GM18499 (cell line): ENCODE results near the gene ACAA1.
"Not testable (repeated sequence)": the region's sequence is repeated elsewhere in the genome, so short reads cannot be mapped to it uniquely, and the experiment has no call there.

Experiments used
- ATAC-seq: cut with Tn5 transposase; IDR thresholded peaks from one replicate; pipeline ENCODE4 v1.9.1; 2021; ENCODE audit warnings: moderate number of reproducible peaks; ENCODE audit not compliant: insufficient read depth, unreplicated experiment

The ACAA1 gene

GRCh38 chr3:38109580-38110313 is 27.2 kb downstream of the ACAA1 start:
- ATAC-seq = no peak

DNA sequence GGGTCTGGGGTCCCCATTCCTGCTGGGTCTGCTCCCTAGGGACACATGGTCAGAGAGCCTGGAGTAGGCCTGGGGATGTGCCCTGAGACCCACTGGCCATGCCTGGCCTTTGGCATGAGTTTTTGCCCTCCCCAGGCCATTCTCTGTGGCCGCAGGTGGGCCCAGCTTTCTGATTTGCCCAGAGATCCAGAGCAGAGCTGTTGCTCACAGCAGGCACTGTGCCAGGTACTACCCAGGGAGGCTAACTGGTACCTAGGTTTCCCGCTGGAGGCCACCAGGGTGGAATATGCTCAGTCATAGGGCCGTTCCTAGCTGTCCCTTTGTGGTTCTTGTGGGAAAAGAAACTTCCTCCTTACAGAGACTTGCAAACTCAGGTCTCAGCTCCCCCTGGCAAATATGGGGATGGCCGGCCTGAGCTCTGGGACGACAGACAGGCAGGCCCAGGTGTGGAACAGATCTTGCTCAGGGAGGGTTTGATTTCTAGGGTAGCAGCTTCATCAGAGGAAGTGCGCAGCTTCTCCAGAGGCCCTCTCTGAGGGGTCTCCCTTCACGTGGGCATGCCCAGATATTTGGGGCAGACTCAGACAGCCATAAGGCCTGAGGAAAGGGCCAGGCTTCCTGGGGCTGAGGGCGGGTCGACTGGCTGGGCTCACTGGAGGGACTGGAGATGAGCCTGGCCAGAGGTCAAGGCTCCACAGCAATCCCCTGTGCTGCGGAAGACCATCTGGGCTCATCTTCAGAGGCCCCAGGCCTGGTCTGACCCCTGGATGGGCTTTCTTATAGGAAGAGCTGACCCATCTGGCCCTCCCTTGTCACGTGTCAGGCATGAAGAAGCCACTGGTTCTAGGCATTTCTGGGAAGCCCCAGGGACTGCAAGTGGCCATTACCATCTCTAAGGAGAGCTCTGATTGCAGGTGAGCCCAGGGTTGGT is 28.0 kb downstream of the ACAA1 start:
- no peak for ATAC-seq

DNA sequence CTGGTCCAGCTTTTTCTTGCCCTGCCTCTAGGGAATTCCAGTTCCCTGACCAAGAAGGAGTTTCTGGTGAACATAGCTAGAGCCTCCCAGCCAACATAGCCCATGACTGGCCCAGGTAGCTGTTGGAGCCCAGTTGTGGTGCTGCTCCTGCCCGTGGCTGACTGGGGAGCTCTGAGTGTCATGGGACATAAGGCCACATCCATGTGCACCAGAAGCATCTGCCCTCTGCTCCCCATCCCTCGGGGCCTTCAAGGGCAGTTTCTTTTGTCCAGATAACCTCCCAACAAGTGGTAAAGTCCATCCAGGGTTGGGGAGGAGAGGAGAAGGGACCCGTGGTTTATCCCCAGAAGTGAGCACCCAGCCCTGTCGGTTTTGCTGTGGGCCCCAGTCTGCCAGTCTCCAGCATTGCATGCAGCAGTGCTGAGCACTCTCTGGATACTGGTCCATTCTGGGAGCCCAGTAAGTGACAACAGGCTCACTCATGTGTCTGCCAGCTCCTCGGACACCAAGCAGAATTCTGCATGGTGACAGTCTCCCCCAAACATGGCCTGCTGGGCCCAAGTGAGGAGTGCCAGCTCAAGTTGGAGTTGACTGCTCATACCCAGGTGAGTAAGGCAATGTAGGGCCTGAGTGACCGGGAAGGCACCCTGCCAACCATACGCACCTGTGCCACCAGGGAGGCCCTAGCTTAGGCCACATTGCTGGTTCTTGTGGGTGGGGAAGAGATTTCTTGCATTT is 28.8 kb downstream of the ACAA1 start:
- ATAC-seq = no peak

GRCh38 chr3:38105525-38105924 is 31.4 kb downstream of the ACAA1 start:
- no peak for ATAC-seq

DNA sequence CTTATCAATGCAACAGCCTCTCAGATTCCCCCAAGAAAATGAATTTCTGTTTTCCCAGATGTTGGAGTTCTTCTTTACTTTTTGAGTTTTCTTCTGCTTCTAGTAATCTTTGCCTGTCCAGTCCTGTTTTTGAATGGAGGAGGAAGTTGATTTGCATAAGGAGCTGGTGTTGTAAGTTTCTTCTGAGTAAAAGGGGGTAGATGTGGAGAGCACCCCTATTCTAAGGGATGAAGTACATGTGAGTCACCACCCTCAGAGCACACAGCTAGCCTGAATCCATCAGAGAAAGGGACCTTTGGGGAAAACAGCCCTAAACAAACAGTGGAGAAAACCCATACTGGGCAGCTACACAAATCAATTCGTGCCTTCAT is 34.5 kb downstream of the ACAA1 start:
- ATAC-seq = no peak

DNA sequence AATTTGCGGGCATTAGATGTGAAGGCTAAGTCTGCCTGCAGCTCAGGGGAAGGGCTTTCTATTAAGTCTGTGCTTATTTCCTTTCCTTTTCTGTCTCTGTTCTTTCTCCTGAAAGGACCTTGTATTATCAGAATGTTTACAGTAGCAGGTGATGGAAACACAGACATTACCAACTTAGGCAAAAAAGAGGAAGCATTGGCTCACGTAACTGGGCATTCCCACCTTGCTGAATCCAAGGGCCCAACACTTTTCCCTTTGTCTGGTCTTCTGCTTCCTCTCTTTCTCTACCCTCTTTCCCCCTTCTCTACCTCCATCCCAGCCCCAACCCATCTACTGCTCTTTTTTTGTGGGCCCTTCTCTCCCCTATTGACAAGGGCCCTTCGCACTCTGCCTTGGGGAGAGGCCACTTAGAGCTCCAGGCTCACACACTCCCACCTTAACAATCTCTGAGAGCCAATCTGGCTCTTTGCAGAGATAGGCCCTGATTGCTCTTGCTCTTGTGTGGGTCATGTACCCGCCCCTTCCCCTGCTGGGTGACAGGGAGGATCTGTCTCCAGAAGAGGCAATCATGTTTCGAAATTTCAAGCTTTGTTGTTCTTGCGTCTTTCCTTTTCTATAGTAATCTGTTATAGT is 35.0 kb downstream of the ACAA1 start:
- ATAC-seq = no peak

DNA sequence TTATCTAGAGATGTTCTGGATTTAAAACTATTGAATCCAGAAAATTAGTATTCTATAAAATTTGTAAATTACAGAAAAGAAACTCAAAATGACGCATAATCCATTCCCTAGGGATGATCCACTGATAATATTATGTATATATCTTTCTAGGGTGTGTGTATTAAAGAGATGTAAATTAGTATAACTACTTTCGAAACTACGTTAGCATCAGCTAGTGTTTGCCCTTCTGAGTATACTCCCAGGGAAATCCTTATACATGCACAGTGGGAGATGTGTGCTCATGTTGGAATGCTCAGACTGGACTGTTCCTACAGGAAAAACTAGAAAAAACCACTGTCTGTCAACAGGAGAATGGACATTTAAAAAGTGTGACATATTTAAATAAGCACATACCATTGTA is 36.4 kb downstream of the ACAA1 start:
- ATAC-seq = no peak

GRCh38 chr3:38099518-38099917 is 37.4 kb downstream of the ACAA1 start:
- ATAC-seq = no peak

- no peak for ATAC-seq
Measured at GRCh38 chr3:38098376-38098723, 38.6 kb downstream of the ACAA1 start.

GRCh38 chr3:38097446-38098375 is 39.2 kb downstream of the ACAA1 start:
- no peak for ATAC-seq

DNA sequence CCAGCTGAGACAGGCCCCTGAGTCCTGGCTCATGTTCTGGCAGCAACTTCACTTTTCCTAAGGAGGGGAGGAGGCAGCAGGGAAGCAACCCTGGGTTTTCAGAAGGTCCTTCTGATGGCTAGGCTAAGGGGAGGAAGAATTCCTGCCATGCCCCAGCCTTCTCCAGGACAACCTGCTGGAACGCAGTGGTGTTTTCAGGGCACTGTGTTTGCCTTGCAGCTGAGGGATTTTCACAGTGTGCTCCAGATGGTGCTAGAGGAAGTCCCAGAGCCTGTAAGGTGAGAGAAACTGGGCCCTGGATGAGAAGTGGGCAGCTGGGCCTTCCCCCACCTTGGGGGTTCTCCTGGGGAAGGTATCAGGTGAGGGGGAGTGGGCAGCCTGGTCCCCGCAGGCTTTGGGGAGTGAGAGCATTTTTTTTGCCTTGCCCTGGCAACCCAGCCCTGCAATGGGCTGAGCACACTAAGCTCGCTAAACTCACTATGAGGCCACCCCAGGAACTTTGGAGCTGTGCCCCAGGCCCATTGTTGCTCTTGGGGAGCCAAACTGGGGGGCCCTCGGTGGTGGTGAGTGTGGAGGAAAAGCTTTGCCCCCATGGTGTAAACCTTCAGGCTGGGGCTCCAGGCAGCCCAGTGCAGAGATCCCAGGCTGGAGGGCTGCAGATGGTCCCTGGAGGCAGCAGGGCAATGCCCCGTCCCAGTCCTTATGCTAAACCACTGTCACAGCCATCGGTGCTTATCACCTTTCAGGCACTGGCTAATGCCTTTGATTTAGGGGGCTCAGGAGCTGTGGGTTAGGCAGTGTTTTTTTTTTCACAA is 41.1 kb downstream of the ACAA1 start:
- ATAC-seq = no peak

- ATAC-seq = no peak
Measured at GRCh38 chr3:38094999-38095398, 41.9 kb downstream of the ACAA1 start.

GRCh38 chr3:38090453-38090852 is 46.5 kb downstream of the ACAA1 start:
- ATAC-seq = no peak

- no peak for ATAC-seq
Measured at GRCh38 chr3:38089163-38089562, 47.8 kb downstream of the ACAA1 start.

DNA sequence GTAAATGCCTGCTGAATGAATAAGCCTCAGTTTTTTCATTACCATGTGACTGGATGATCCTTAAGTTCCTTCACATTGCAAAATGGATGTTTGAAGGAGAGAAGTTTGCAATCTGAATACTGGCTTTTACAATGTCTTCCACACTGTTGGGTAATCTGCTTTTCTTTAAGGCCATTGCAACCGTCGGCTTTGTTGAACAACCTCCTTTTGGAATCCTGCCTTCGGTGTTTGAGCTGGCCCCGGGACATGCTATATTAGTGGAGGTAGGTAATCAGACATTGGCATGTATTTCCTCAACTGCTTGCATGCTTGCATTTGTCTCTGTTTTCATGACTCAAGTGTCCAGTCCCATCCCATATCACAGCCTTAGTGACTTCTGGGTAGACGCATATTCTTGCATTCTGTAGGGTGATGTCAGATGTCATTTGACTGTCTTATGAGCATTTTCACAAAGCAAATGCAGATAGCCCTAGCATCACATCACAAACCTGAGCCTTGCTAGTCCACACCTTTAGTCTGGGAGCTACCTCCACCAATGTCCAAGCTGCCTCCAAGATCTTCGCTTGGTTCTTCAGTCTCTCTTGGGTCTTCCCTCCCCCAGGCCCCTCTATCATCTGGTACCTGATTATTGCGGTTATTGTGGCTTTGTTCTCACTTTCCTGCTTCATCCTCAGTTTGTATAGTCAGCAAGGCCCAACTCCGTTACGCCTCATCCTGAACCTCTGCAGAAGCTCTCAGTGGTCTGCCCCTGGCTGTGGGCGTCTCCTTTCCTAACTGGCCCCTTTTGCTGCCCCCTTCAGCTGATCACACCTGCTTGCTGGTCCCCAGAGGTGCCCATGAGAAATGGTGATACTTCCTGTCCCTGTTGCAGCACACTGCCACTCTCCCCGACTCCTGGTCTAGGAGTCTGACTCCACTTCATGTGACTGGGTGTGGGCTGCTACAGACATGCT is 48.5 kb downstream of the ACAA1 start:
- ATAC-seq = no peak

GRCh38 chr3:38087278-38087677 is 49.6 kb downstream of the ACAA1 start:
- ATAC-seq = not testable (repeated sequence)

DNA sequence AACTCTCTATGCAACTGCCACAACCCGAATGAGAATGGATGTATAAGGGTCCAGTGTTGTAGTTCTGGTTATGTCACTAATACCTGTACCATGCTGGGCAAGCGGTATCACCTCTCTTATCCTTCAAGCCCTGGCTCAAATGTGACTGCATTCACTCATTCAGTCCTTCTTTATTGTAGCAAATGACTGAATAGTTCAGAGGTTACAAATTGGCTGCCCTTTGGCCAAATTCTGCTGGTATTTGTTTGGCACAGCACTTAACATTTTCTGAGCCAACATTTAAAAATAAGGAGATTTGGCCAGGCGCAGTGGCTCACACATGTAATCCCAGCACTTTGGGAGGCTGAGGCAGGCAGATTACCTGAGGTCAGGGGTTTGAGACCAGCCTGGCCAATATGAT is 50.4 kb downstream of the ACAA1 start:
- ATAC-seq = no peak

- ATAC-seq = no peak
Measured at GRCh38 chr3:38085943-38086324, 51.0 kb downstream of the ACAA1 start.
